Epithelial cell of proximal tubule (primary cell): ENCODE data around the gene CDT1. TPM values are rescaled to one million over a fixed set of nuclear protein-coding genes. Genes with fewer than 3 reads are reported as not detected.

Source experiments
- DNase-seq: peaks from one replicate; pipeline ENCODE4 v3.0.0-alpha.2; 2011; ENCODE audit warnings: low read depth
- H3K4me3 ChIP-seq: 2 replicates; pipeline ENCODE4 v1.5.1; 2011; ENCODE audit warnings: low read depth, mild to moderate bottlenecking, low read length
- total RNA-seq: library from RNA; depleted of rRNA; stranded (reverse); fragments of >200 nt; gene quantifications from 2 replicates; pipeline ENCODE4 v1.2.3, GENCODE V29; 2015
- TF ChIP-seq, protein P1 (sequence below): conservative IDR thresholded peaks from 2 replicates; pipeline ENCODE4 v1.5.1; 2012; ENCODE audit warnings: low read depth, mild to moderate bottlenecking, low read length

The CDT1 gene
- total RNA-seq, 1 donor from 2014 or later: 76.2 TPM

DNA sequence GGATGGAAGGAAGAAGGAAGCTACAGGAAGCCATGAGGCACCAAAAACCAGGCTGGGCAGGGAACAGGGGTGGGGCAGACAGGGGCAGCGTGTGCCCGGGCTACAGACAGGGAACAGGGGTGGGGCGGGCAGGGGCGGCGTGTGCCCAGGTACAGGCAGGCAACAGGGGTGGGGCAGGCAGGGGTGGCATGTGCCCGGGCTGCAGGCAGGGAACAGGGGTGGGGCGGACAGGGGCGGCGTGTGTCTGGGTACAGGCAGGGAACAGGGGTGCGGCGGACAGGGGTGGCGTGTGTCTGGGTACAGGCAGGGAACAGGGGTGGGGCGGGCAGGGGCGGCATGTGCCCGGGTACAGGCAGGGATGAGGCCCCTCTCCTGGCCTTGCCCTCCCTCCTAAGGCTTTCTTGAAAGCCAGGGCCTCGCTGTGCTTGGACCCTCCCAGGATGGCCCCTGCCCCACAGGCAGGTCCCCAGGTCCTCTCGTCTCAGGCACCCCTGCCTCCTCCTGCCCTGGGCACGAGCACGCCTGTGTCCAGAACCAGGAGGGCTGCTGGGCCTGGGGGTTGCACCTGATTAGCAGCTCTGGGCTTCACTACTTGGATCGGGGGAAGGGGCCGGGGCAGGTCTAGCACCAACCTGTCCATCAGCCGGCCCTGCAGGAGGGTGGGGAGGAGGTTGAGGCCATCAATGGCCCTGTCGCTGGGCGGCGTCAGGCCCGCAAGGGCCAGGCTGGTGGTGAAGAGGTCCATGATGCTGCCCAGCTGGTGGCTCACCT is 22.7 kb downstream of the CDT1 start:
- TF ChIP-seq, protein P1, sequence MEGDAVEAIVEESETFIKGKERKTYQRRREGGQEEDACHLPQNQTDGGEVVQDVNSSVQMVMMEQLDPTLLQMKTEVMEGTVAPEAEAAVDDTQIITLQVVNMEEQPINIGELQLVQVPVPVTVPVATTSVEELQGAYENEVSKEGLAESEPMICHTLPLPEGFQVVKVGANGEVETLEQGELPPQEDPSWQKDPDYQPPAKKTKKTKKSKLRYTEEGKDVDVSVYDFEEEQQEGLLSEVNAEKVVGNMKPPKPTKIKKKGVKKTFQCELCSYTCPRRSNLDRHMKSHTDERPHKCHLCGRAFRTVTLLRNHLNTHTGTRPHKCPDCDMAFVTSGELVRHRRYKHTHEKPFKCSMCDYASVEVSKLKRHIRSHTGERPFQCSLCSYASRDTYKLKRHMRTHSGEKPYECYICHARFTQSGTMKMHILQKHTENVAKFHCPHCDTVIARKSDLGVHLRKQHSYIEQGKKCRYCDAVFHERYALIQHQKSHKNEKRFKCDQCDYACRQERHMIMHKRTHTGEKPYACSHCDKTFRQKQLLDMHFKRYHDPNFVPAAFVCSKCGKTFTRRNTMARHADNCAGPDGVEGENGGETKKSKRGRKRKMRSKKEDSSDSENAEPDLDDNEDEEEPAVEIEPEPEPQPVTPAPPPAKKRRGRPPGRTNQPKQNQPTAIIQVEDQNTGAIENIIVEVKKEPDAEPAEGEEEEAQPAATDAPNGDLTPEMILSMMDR: no peak
- DNase-seq: no peak
- H3K4me3 ChIP-seq: no peak overlapping the region

DNA sequence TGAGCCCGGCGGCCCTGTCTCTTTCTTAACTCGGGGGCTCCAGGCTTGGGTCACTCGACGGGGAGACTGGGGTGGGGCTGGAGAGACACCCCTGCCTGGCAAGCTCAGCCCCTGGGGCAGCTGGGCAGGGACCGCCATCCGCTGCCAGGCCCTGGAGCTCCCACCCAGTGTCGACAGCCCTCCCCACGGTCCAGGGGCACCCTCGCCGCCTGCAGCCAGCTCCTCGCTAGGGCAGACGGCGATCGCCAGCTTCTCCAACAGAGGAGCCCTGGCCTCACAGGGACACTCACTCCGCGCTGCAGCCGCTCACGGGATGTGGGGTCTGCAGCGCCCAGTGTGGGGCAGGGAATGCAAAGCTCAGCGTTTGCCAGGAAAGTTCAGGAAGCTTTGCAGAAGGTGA is 24.1 kb downstream of the CDT1 start:
- TF ChIP-seq, protein P1: no peak
- no peak for DNase-seq
- H3K4me3 ChIP-seq: no peak overlapping the region

DNA sequence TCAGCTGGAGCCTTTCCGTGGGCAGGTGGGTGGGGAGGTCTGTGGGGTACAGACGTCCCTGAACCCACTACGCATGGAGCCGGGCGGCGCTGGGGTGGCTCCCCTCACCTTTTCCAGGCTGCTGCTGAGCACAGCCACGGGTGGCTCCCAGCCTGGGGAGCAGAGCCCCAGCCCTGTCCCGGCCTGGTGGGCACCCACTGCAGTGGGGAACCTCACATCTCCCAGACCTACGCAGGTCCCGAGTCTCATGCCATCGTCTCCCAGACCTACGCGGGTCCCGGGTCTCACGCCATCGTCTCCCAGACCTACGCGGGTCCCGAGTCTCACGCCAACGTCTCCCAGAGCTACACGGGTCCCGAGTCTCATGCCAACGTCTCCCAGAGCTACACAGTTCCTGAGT is 25.1 kb downstream of the CDT1 start:
- no peak for DNase-seq
- H3K4me3 ChIP-seq: no peak overlapping the region

DNA sequence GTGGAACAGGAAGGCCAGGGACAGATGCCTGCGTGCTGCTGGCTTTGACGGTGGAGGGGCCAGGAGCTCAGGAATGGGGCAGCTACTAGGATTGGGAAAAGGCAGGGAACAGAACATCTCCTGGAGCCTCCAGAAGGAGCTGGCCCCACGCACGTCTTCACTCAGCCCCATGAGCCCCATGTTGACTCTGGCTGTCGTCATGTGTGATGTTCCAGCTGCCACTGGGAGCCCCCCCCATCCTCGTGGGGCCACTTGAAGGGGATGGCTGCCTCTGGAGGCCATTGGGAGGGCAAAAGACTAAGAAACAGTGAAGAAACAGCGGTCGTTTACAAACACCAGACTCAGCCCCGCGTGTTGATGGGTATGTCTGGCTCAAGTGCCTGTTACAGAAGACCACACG is 26.7 kb downstream of the CDT1 start:
- TF ChIP-seq, protein P1: no peak
- no peak for DNase-seq
- no peak overlapping the region for H3K4me3 ChIP-seq

More for the DNA sequence above, 25.1 kb downstream of the CDT1 start:
- TF ChIP-seq, protein P1: no peak

DNA sequence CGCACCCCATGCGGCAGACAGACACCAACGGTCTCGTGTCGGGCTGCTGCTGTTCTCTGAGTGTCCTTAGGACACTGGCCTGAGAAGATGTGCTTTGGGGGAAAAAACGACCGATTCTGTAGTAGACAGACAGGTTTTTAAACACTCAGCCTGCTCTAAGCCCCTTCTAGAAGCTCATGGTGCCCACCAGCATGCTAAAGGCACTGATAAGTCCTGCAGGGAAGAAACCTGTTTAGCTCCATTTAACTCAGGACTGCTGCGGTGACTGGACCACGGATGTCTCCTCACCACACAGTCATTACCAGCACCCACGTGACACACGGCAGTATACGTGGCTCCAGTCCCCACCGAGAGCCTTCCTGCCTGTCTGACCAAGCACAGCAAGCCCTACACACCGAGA is 27.2 kb downstream of the CDT1 start:
- DNase-seq: no peak
- no peak overlapping the region for H3K4me3 ChIP-seq
- TF ChIP-seq, protein P1: no peak

DNA sequence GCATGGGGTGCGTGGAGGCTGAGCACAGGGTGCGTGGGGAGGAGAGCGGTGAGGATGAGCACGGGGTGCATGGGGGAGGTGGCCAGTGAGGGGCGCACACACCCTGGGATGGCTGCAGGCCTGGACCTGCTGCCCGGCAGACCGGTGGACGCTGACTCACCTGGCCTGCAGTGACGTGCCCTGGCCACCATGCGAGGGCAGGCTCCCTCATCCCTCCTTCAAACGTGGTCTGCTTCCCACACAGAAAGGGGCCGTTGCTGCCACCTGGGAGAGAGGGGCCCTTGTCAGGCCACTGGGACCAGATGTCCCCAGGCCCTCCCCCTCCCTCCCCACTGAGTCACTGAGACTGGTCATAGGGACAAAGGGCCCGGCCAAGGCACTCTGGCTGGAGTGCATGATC is 28.2 kb downstream of the CDT1 start:
- H3K4me3 ChIP-seq: no peak overlapping the region
- DNase-seq: no peak
- TF ChIP-seq, protein P1: no peak

DNA sequence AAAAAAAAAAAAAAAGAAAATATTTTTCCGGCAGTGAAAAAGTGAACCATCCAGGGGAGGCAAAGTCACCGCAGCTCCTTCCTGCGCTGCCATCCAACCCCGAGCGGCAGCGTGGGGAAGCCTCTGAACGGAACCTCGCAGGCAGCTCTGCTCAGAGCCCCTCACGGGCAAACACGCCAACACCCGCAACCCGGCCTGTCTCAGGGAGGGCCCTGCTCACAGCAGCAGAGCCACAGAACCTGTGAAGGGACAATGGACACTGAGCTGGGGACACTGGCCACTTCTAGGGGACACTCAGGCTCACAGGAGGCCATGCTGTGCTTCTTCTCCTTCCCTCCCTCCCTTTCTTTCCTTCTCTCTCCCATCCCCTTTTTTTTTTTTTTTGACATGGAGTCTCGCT is 29.5 kb downstream of the CDT1 start:
- no peak overlapping the region for H3K4me3 ChIP-seq
- TF ChIP-seq, protein P1: no peak
- DNase-seq: no peak
